Ovary (tissue), 9 donors: Measurements from ENCODE around the gene PLCB1. TPM values are rescaled to one million over a fixed set of nuclear protein-coding genes. Genes with fewer than 3 reads are reported as not detected.
"Not testable (repeated sequence)": the region's sequence is repeated elsewhere in the genome, so short reads cannot be mapped to it uniquely, and the experiment has no call there.

ENCODE experiments used
- DNase-seq, 5 donors: peaks; one replicate each; pipeline ENCODE4 v3.0.0-alpha.2; 2019 to 2020
- H3K27ac ChIP-seq, 2 donors: fragments of 200-600 bp; one replicate each; pipeline versions ENCODE4 v1.5.1 to v1.8.0; 2019 to 2022
- H3K27me3 ChIP-seq: fragments of 200-600 bp; one replicate; pipeline ENCODE4 v1.8.0; 2022
- H3K36me3 ChIP-seq: fragments of 200-600 bp; sonication (generic); one replicate; pipeline ENCODE4 v1.5.1; 2019
- H3K4me1 ChIP-seq: one replicate; pipeline ENCODE4 v1.8.1; 2013; ENCODE audit warnings: mild to moderate bottlenecking, moderate library complexity; ENCODE audit not compliant: insufficient read depth
- H3K4me3 ChIP-seq: fragments of 200-600 bp; sonication (generic); one replicate; pipeline ENCODE4 v1.5.1; 2017
- H3K9me3 ChIP-seq, 2 donors: fragments of 200-600 bp in 1 of 2; sonication (generic) in 1 of 2; one replicate each; pipeline versions ENCODE4 v1.5.1 to v1.8.1; 2013 to 2019; ENCODE audit warnings: mild to moderate bottlenecking in 1 of 2, moderate library complexity in 1 of 2
- EP300 ChIP-seq: sonication (generic); formaldehyde crosslinking; IDR thresholded peaks from one replicate; pipeline ENCODE4 v1.6.1; 2017; ENCODE audit warnings: antibody characterized with exemption
- POLR2A ChIP-seq: fragments of 450-650 bp; IDR thresholded peaks from one replicate; pipeline ENCODE4 v1.6.1; 2017; ENCODE audit warnings: antibody characterized with exemption, mild to moderate bottlenecking, moderate library complexity
- WGBS, 3 donors: extraction: QIAGEN DNeasy Blood & Tissue Kit in 1 of 3; methylation state at CpG; one replicate each; pipeline versions ENCODE4 v1.1.5 to v1.1.7; 2013 to 2017; 5-methylcytosine and 5-hydroxymethylcytosine counted together
- intact Hi-C, 4 donors: fragments of 100-400 bp; cut with DNase I; formaldehyde crosslinking; loops; one replicate each; pipeline versions ENCODE4 v1.11.0 to v1.15.1; 2022 to 2023
- polyA plus RNA-seq, 2 donors: library from polyadenylated mRNA; stranded (reverse); fragments of 200-250 nt in 1 of 2; fragments of 350-450 nt in 1 of 2; fragmentation: Illumina TruSeq in 1 of 2; extraction: RNeasy Lipid Tissue Mini Kit (QIAGEN cat#74804) in 1 of 2; gene quantifications; one replicate each; pipeline ENCODE4 v1.2.3, GENCODE V29; 2013 to 2014
- total RNA-seq, 7 donors: library from RNA; depleted of rRNA in 2 of 7; stranded (reverse); fragments of >200 nt in 2 of 7; fragmentation: NEBNext Ultra II Directional in 3 of 7; extraction: Animal tissue kit (Norgen Biotek cat#: 25700) in 3 of 7; gene quantifications; one replicate each; pipeline versions ENCODE4 v1.1.0 to v1.2.4, GENCODE V29; 2016 to 2023
- TF ChIP-seq, protein P1 (sequence below), 3 donors: fragments of 450-650 bp in 2 of 3; fragments of 200-600 bp in 1 of 3; IDR thresholded peaks; one replicate each; pipeline versions ENCODE4 v1.5.1 to v1.8.0; 2016 to 2022; ENCODE audit warnings: antibody characterized with exemption in 3 of 3, mild to moderate bottlenecking in 1 of 3
- donor health status: DM: no; HTN: no; CAD: no; lungs with moderate emphysema.
- donor health status: DM: no; HTN: no; CAD: no.
- donor health status: Bipolar disorder and iron deficiency.
- donor health status: DM: yes; HTN: yes; CAD: no.
- donor health status: DM: no; HTN: no; CAD: no.
- donor health status: DM: yes; HTN: yes; CAD: no.

The PLCB1 gene
- total and polyA plus RNA-seq, 9 donors, result 2.9 to 29.5 (median 9.0) TPM

DNA sequence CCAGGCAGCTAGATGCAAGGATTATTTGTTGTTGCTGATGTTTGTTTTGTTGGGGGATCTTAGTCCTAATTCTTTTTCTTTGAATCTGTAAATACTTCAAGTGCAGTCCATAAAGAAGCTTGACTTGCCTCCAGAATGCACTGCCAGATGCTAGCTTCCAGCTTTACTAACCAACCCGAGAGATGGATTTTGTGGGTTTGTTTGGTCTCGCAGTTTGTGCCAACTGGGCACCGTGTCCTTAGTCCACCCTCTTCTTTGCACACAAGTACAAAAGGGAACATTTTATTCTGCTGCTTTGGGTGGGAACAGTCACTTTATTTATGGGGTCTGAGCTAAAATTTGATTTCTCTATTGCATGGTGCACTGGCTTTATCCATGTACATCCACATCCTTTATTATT lies 212.0 kb downstream of the PLCB1 start:
- no peak for DNase-seq
- H3K9me3 ChIP-seq, result no peaks in the 10 kb centered on the region
- H3K36me3 ChIP-seq, result no peaks in the 10 kb centered on the region
- TF ChIP-seq POLR2A, result no peak
- TF ChIP-seq EP300, result no peak
- TF ChIP-seq, protein P1, sequence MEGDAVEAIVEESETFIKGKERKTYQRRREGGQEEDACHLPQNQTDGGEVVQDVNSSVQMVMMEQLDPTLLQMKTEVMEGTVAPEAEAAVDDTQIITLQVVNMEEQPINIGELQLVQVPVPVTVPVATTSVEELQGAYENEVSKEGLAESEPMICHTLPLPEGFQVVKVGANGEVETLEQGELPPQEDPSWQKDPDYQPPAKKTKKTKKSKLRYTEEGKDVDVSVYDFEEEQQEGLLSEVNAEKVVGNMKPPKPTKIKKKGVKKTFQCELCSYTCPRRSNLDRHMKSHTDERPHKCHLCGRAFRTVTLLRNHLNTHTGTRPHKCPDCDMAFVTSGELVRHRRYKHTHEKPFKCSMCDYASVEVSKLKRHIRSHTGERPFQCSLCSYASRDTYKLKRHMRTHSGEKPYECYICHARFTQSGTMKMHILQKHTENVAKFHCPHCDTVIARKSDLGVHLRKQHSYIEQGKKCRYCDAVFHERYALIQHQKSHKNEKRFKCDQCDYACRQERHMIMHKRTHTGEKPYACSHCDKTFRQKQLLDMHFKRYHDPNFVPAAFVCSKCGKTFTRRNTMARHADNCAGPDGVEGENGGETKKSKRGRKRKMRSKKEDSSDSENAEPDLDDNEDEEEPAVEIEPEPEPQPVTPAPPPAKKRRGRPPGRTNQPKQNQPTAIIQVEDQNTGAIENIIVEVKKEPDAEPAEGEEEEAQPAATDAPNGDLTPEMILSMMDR (IDR thresholded peaks at IDR 0.05), result no peak
- no peaks in the 10 kb centered on the region for H3K4me1 ChIP-seq
- intact Hi-C loops, result loop anchor here in 1 of 4 donors (10.0 kb wide), 1 partner anchor 59 kb away; no protein-coding TSS in a partner anchor
- no peak overlapping the region for H3K4me3 ChIP-seq
- WGBS, 3 donors, result 79 to 92% (median 86%) methylated on average over 3 of the region's 3 CpGs
- no peaks in the 10 kb centered on the region for H3K27me3 ChIP-seq
- H3K27ac ChIP-seq, result no peak overlapping the region

DNA sequence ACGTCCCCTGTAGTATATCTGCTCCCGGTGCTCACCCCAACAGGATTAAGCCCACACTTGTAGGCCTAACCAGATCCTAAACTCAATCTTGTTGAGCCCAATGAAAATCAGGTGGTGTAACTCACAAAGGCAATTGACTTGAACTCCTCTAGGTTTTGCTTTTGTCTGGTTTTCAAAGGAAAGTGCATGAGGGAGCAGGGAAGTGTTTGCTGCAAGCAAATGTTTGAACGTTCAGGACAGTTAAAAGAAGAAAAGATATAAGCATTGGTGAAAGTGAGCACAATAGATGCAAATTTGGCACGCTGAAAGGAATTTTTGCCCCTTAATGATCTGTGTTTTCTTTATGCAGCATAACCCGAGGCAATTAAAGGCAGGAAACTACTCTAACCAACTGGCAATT lies 212.6 kb downstream of the PLCB1 start:
- no peaks in the 10 kb centered on the region for H3K27me3 ChIP-seq
- DNase-seq, result no peak
- H3K36me3 ChIP-seq, result no peaks in the 10 kb centered on the region
- H3K4me3 ChIP-seq, result no peak overlapping the region
- WGBS, 3 donors, result 83 to 86% (median 84%) methylated on average over 5 of the region's 5 CpGs
- no peak overlapping the region for H3K27ac ChIP-seq
- intact Hi-C loops, result loop anchor here in 1 of 4 donors (10.0 kb wide), 1 partner anchor 60 kb away; no protein-coding TSS in a partner anchor
- TF ChIP-seq, protein P1 (IDR thresholded peaks at IDR 0.05), result no peak
- no peak for TF ChIP-seq POLR2A
- H3K4me1 ChIP-seq, result no peaks in the 10 kb centered on the region
- no peaks in the 10 kb centered on the region for H3K9me3 ChIP-seq

DNA sequence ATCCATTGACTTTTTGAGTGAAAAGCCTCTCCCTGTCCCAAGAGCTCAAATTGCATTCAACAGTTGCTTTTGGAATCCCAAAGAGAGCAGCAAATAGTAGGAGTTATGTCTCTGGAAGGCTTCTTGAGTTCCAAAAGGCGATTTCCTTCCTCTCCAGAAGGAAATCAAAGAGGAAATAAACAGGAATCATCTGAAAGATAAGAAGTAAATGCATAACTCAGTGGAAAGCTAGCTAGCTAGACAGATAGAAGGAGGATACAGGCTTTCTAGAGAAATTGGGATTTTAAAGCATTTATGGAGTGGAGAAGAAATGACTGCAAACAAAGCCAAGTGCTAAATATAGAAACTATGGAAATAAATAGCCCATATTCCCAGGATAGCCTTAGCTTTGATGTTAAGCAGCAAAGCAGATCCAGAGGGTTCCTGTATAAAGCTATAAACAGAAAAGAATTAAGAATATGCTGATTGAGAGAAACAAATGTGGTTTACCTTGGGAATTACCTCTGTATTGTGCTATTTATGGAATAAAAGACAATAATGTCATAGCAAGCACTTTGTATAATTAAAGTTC lies 214.7 kb downstream of the PLCB1 start:
- 51 to 73% (median 66%) methylated on average over 1 of the region's 1 CpG for WGBS, 3 donors
- TF ChIP-seq POLR2A (no peak), EP300 (no peak)
- TF ChIP-seq, protein P1 (IDR thresholded peaks at IDR 0.05), result no peak
- no peak for DNase-seq
- H3K36me3 ChIP-seq, result no peaks in the 10 kb centered on the region
- no peak overlapping the region for H3K27ac ChIP-seq
- no peaks in the 10 kb centered on the region for H3K27me3 ChIP-seq
- intact Hi-C loops, result loop anchor here in 1 of 4 donors (10.0 kb wide), 1 partner anchor 62 kb away; no protein-coding TSS in a partner anchor
- H3K9me3 ChIP-seq, result no peaks in the 10 kb centered on the region
- H3K4me3 ChIP-seq, result no peak overlapping the region
- no peaks in the 10 kb centered on the region for H3K4me1 ChIP-seq

DNA sequence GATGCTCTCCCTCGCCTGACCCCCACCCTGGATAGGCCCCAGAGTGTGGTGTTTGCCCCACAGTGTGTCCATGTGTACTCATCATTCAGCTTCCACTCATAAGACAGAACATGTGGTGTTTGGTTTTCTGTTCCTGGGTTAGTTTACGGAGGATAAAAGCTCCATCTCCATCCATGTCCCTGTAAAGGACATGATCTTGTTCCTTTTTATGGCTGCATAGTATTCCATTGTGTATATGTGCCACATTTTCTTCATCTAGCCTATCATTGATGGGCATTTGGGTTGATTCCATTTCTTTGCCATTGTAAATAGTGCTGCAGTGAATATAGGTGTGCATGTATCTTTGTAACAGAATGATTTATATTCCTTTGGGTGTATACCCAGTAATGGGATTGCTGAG lies 218.2 kb downstream of the PLCB1 start:
- 91 to 96% (median 93%) methylated on average over 2 of the region's 2 CpGs for WGBS, 3 donors
- H3K36me3 ChIP-seq, H3K4me3 ChIP-seq, H3K27ac ChIP-seq, DNase-seq, H3K9me3 ChIP-seq, H3K27me3 ChIP-seq, intact Hi-C loops, H3K4me1 ChIP-seq: not testable (repeated sequence)

DNA sequence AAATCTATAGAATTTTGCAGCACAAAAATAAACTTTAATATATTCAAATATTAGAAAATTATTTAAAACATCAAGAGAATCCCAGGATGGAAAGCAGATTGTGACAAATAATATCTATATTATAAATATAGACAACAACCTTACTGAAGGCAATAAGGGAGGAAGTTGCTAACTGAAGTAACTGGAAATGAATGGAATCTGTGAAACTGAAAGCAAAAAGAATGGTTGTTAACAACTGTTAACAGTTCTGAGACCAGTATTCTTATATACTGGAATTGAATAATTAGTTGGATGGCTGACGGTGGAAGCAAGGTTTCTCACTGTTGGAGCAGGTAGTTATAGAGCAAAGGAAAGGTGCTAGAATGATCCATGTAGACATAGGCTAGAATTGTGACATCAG lies 220.4 kb downstream of the PLCB1 start:
- TF ChIP-seq EP300 (no peak), POLR2A (no peak)
- TF ChIP-seq, protein P1 (IDR thresholded peaks at IDR 0.05), result no peak
- Histone ChIP-seq H3K27me3 (no peaks in the 10 kb centered on the region), H3K9me3 (no peaks in the 10 kb centered on the region), H3K4me3 (no peak overlapping the region), H3K27ac (no peak overlapping the region), H3K36me3 (no peaks in the 10 kb centered on the region), H3K4me1 (no peaks in the 10 kb centered on the region)
- no peak for DNase-seq
- intact Hi-C loops, result no loop called here
- 95 to 96% (median 95%) methylated on average over 1 of the region's 1 CpG for WGBS, 3 donors
